Measurements from ENCODE around the gene EXOSC7. TPM values are rescaled to one million over a fixed set of nuclear protein-coding genes. Genes with fewer than 3 reads are reported as not detected.

Gene EXOSC7
- total and polyA plus RNA-seq, 12 donors, result 68.9 to 214 (median 81.6) TPM

DNA sequence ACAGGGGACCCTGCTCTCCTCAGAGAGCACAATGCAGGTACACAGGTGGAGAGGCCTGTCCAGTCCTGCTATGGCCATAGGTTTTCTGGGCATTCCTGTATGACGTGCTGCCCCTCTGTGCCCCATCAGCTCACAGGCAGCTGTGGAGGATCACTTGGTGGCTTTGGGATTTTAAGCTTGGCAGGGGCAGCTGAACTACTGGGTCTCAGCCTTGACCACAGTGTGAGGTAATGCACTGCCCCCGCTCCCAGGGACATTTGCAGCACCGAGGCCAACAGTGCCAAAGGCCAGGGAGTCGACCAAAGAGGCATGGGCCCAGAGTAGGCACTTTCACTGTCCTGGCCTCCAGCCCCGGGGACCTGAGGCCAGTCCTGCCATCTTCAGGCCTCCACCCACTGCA is 46.3 kb upstream of the EXOSC7 start:
- no peak overlapping the region for H3K4me3 ChIP-seq
- TF ChIP-seq POLR2A (IDR thresholded peaks at IDR 0.05), result no peak
- TF ChIP-seq, protein P1, sequence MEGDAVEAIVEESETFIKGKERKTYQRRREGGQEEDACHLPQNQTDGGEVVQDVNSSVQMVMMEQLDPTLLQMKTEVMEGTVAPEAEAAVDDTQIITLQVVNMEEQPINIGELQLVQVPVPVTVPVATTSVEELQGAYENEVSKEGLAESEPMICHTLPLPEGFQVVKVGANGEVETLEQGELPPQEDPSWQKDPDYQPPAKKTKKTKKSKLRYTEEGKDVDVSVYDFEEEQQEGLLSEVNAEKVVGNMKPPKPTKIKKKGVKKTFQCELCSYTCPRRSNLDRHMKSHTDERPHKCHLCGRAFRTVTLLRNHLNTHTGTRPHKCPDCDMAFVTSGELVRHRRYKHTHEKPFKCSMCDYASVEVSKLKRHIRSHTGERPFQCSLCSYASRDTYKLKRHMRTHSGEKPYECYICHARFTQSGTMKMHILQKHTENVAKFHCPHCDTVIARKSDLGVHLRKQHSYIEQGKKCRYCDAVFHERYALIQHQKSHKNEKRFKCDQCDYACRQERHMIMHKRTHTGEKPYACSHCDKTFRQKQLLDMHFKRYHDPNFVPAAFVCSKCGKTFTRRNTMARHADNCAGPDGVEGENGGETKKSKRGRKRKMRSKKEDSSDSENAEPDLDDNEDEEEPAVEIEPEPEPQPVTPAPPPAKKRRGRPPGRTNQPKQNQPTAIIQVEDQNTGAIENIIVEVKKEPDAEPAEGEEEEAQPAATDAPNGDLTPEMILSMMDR (IDR thresholded peaks at IDR 0.05), result no peak
- no peaks in the 10 kb centered on the region for H3K27me3 ChIP-seq
- WGBS, 4 donors, result 44 to 57% (median 51%) methylated on average over 4 to 5 of the region's 5 CpGs
- DNase-seq, result peak in 3 of 7 donors; percentile 30 to 33 (median 32)
- intact Hi-C loops (cut with DNase I), result no loop called here
- H3K4me1 ChIP-seq (replicated peaks in 1 of 2), result peaks cover 0 to 2% of the 10 kb centered on the region in 2 donors
- H3K9me3 ChIP-seq (replicated peaks in 1 of 3), result no peaks in the 10 kb centered on the region
- H3K27ac ChIP-seq, result peak overlapping the region in 2 of 5 donors; percentile 2 to 16
- H3K36me3 ChIP-seq (replicated peaks in 1 of 2), result peaks cover 0 to 58% of the 10 kb centered on the region in 2 donors

DNA sequence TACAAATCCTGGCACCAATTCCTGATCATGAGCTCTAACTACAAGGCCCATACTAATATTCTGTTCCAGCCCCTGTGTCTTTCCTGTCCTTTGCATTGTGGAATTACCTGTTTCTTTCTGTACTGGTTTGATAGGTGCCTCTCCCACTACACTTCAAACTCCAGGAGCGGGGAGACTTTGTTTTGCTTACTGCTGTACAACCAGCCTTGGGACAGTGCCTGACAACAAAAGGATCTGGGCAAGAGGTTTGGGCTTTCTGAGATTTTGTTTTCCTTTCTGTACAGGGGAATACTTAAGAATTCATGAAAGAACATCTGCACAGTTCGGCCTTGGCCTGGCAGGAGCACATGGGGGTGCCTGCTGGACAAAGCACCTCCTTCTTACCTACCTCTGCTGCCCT is 45.1 kb upstream of the EXOSC7 start:
- peaks cover 0 to 57% of the 10 kb centered on the region in 2 donors for H3K36me3 ChIP-seq (replicated peaks in 1 of 2)
- H3K4me1 ChIP-seq (replicated peaks in 1 of 2), result no peaks in the 10 kb centered on the region
- no peak for TF ChIP-seq POLR2A (IDR thresholded peaks at IDR 0.05)
- no peak overlapping the region for H3K4me3 ChIP-seq
- H3K9me3 ChIP-seq (replicated peaks in 1 of 3), result no peaks in the 10 kb centered on the region
- no peaks in the 10 kb centered on the region for H3K27me3 ChIP-seq
- WGBS, 4 donors, result 89 to 100% (median 97%) methylated on average over 1 to 2 of the region's 2 CpGs
- H3K27ac ChIP-seq, result no peak overlapping the region
- no peak for DNase-seq
- intact Hi-C loops (cut with DNase I), result no loop called here

DNA sequence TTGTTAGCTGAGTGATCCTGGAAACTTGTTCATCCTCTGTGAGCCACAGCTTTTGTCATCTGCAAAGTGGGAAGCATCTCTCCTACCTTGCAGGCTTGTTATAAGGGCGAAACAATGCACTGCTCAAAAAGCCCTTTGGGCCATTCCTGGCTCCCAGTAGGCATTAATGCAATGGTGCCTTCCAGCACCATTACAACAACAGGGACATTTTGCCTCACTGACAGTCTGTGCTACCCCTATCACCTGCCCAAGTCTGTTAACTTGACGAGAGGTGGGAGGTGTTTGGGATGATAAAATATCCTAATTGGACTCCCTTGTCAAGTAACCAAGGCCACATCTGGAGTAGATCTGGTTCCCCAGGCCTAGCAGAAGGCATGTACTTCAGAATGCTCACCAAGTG is 44.3 kb upstream of the EXOSC7 start:
- no peaks in the 10 kb centered on the region for H3K27me3 ChIP-seq

DNA sequence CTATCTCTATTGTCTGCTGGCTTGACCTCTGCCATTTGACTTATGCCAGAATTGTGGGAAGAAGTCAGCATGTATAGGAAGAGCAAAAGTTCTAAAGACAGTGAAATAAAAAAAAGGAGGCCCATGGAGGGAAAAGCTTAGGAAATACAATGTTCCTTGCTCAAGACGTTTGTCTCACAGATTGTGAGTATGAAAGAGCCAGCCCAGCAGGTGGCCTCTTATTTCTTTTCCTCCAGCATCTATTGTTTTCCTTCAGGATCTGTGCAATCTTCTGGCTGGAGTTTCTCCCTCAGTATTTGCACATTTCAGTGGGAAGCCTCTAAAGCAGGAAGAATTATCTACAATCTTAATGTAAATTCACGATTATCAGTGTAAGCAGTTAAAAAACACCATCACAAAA is 43.8 kb upstream of the EXOSC7 start:
- H3K4me1 ChIP-seq (replicated peaks in 1 of 2), result no peaks in the 10 kb centered on the region
- peaks cover 0 to 44% of the 10 kb centered on the region in 2 donors for H3K36me3 ChIP-seq (replicated peaks in 1 of 2)
- H3K4me3 ChIP-seq, result no peak overlapping the region
- intact Hi-C loops (cut with DNase I), result no loop called here
- 68 to 83% (median 74%) methylated on average over 2 of the region's 2 CpGs for WGBS, 4 donors
- no peak for TF ChIP-seq POLR2A (IDR thresholded peaks at IDR 0.05)
- TF ChIP-seq, protein P1 (IDR thresholded peaks at IDR 0.05), result no peak
- H3K27me3 ChIP-seq, result no peaks in the 10 kb centered on the region
- H3K27ac ChIP-seq, result no peak overlapping the region
- no peak for DNase-seq
- no peaks in the 10 kb centered on the region for H3K9me3 ChIP-seq (replicated peaks in 1 of 3)

More for the DNA sequence above, 44.3 kb upstream of the EXOSC7 start:
- Histone ChIP-seq H3K4me1 (replicated peaks in 1 of 2) (no peaks in the 10 kb centered on the region), H3K9me3 (replicated peaks in 1 of 3) (no peaks in the 10 kb centered on the region), H3K27ac (no peak overlapping the region), H3K4me3 (no peak overlapping the region), H3K36me3 (replicated peaks in 1 of 2) (peaks cover 0 to 48% of the 10 kb centered on the region in 2 donors)
- intact Hi-C loops (cut with DNase I), result no loop called here
- no peak for TF ChIP-seq POLR2A (IDR thresholded peaks at IDR 0.05)
- 89 to 100% (median 94%) methylated on average over 1 to 2 of the region's 2 CpGs for WGBS, 4 donors
- DNase-seq, result no peak

DNA sequence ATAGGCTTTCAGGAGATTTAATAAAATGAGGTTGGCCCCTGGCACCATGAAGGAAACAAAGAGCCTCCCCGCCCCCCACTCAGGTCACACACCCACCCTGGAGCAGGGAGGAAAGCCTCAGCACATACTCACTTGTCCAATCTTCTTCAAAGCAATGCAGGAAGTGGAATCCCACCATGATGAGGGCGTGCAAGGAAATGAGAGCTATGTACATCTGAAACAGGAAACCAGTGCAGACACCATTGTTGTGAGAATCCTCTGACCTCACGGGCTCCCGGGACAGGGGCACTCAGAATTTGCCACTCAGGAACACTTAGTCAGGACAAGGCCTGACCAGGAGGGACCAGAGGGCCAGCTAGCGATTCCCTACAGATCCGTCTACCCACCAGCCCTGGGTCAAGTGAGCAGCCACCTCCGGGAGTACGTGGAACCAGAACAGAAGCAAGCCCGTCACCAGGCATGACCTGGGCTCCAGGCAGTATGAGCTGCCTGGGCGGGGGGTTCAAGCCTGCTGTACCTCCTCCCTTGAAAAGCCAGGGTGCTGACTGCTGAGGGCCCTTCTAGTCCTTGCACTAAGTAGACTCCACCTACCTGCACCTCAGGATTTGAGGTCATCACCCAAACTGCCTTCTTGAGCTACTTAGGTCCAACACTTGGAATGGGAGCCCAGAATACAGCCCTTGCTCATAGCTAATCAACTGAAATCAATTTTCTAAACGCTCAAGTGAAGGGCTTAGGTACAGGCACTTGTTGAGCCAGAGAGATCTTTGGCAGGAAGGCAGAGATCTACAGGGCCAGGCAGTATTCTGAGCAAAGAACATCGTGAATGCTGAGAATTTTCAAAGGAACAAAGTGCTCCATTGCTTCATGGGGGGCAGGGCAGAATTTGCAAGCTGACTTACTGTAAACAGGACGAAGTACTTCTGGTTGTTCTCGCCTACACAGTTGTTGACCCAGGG is 42.8 kb upstream of the EXOSC7 start:
- H3K27me3 ChIP-seq, result no peaks in the 10 kb centered on the region
- intact Hi-C loops (cut with DNase I), result no loop called here
- H3K4me3 ChIP-seq, result no peak overlapping the region
- H3K36me3 ChIP-seq (replicated peaks in 1 of 2), result peaks cover 0 to 42% of the 10 kb centered on the region in 2 donors
- no peaks in the 10 kb centered on the region for H3K4me1 ChIP-seq (replicated peaks in 1 of 2)
- no peak for DNase-seq
- no peaks in the 10 kb centered on the region for H3K9me3 ChIP-seq (replicated peaks in 1 of 3)
- TF ChIP-seq, protein P1 (IDR thresholded peaks at IDR 0.05), result no peak
- TF ChIP-seq POLR2A (IDR thresholded peaks at IDR 0.05), result no peak
- 92 to 93% (median 92%) methylated on average over 9 to 14 of the region's 14 CpGs for WGBS, 4 donors
- peak overlapping the region in 1 of 5 donors; percentile 20 for H3K27ac ChIP-seq

All from adrenal gland (tissue), 12 donors.